CD4-positive, alpha-beta memory T cell (primary cell): ENCODE data around the gene TLN1. TPM values are rescaled to one million over a fixed set of nuclear protein-coding genes. Genes with fewer than 3 reads are reported as not detected.

Experiments
- CTCF ChIA-PET: fragments of 350-600 bp; sonication (Branson Sonifier 250); formaldehyde crosslinking; loops from one replicate; lab custom pipeline; 2021; ENCODE audit warnings: inconsistent platforms; ENCODE audit not compliant: partially characterized antibody; lab: Charles Lee
- POLR2A ChIA-PET: fragments of 350-600 bp; sonication (Branson Sonifier 250); formaldehyde crosslinking; loops from one replicate; lab custom pipeline; 2021; ENCODE audit not compliant: partially characterized antibody; lab: Charles Lee
- DNase-seq, 5 donors: peaks; one replicate each; pipeline versions ENCODE4 v3.0.0 to v3.0.0-alpha.2; 2020 to 2022; ENCODE audit warnings: mixed read lengths in 1 of 5
- H3K27ac ChIP-seq: one replicate; pipeline ENCODE4 v1.7.0; 2013; ENCODE audit warnings: low read depth, low read length
- H3K27me3 ChIP-seq: 2 replicates; pipeline ENCODE4 v1.7.0; 2013; ENCODE audit warnings: mild to moderate bottlenecking, low read length, moderate library complexity; ENCODE audit not compliant: insufficient read depth
- H3K36me3 ChIP-seq: 2 replicates; pipeline ENCODE4 v1.7.0; 2013; ENCODE audit warnings: mild to moderate bottlenecking, low read length, moderate library complexity; ENCODE audit not compliant: insufficient read depth
- H3K4me1 ChIP-seq: 2 replicates; pipeline ENCODE4 v1.7.0; 2013; ENCODE audit warnings: mild to moderate bottlenecking, low read length, moderate library complexity; ENCODE audit not compliant: insufficient read depth
- H3K4me3 ChIP-seq, 2 donors: one replicate each; pipeline ENCODE4 v1.7.0; 2013; ENCODE audit warnings: low read length in 2 of 2, mild to moderate bottlenecking in 1 of 2
- H3K9me3 ChIP-seq, 2 donors: one replicate each; pipeline ENCODE4 v1.7.0; 2013; ENCODE audit warnings: low read length in 2 of 2, control low read depth in 1 of 2; ENCODE audit not compliant: control insufficient read depth in 1 of 2
- H3K27ac Mint-ChIP-seq, 7 donors: one replicate each; pipeline ENCODE4 v1.8.0; 2020 to 2021; ENCODE audit warnings: mixed read lengths in 7 of 7, mild to moderate bottlenecking in 6 of 7, inconsistent platforms in 3 of 7, moderate library complexity in 3 of 7
- H3K27me3 Mint-ChIP-seq, 2 donors: one replicate each; pipeline ENCODE4 v1.8.0; 2020 to 2021; ENCODE audit warnings: mixed read lengths in 2 of 2
- H3K36me3 Mint-ChIP-seq, 2 donors: one replicate each; pipeline ENCODE4 v1.8.0; 2020 to 2021; ENCODE audit warnings: mixed read lengths in 2 of 2, inconsistent platforms in 1 of 2, mild to moderate bottlenecking in 1 of 2
- H3K4me1 Mint-ChIP-seq, 4 donors: one replicate each; pipeline ENCODE4 v1.8.0; 2020 to 2021; ENCODE audit warnings: mixed read lengths in 4 of 4, mild to moderate bottlenecking in 1 of 4
- H3K4me3 Mint-ChIP-seq, 8 donors: one replicate each; pipeline ENCODE4 v1.8.0; 2020 to 2021; ENCODE audit warnings: mixed read lengths in 8 of 8, mild to moderate bottlenecking in 7 of 8, moderate library complexity in 6 of 8, inconsistent platforms in 3 of 8
- H3K9me3 Mint-ChIP-seq, 8 donors: one replicate each; pipeline ENCODE4 v1.8.0; 2020 to 2021; ENCODE audit warnings: mixed read lengths in 8 of 8, mild to moderate bottlenecking in 5 of 8, inconsistent platforms in 3 of 8, moderate library complexity in 1 of 8
- intact Hi-C: fragments of 100-400 bp; cut with micrococcal nuclease; formaldehyde crosslinking; loops from one replicate; pipeline ENCODE4 v1.15.1; 2023
- polyA plus RNA-seq, 2 donors: library from polyadenylated mRNA; unstranded; fragments of 300-500 nt; fragmentation: Illumina TruSeq; gene quantifications; one replicate each; pipeline ENCODE4 v1.2.3, GENCODE V29; 2021
- total RNA-seq, 2 experiments: library from RNA; stranded (reverse); gene quantifications; one replicate each; pipeline ENCODE4 v1.2.3, GENCODE V29; 2021

TLN1 gene
- total and polyA plus RNA-seq, 4 experiments from 2014 or later = 13.7 to 316 (median 215) TPM

GRCh38 chr9:35755071-35755470 lies 23.1 kb upstream of the TLN1 start:
- ChIA-PET CTCF (interaction anchor here (1.1 to 6.0 kb wide), 11 partner anchors 8 to 138 kb away, joined by 3 to 33 read pairs (median 13); partner anchors contain the start of genes CCDC107, CREB3, GBA2 and RGP1), POLR2A (interaction anchor here (1.0 to 1.9 kb wide), 2 partner anchors 15 to 23 kb away, joined by 4 to 7 read pairs; partner anchors contain the start of genes CREB3 and TLN1)
- no peak overlapping the region for H3K27ac ChIP-seq
- H3K4me1 ChIP-seq = peaks cover 31% of the 10 kb centered on the region
- peak overlapping the region in 6 of 7 donors; percentile 27 to 99 (median 82) for H3K27ac Mint-ChIP-seq
- H3K27me3 Mint-ChIP-seq = no peaks in the 10 kb centered on the region
- peaks cover 35% of the 10 kb centered on the region for H3K36me3 ChIP-seq
- no peak overlapping the region for H3K4me3 ChIP-seq
- no peaks in the 10 kb centered on the region for H3K9me3 ChIP-seq
- H3K4me3 Mint-ChIP-seq = peak overlapping the region in 1 of 8 donors; percentile 74
- peaks cover 25 to 32% of the 10 kb centered on the region in 2 donors for H3K36me3 Mint-ChIP-seq
- H3K4me1 Mint-ChIP-seq = peaks cover 25 to 67% (median 52%) of the 10 kb centered on the region in 4 donors
- intact Hi-C loops = no loop called here
- H3K27me3 ChIP-seq = no peaks in the 10 kb centered on the region
- H3K9me3 Mint-ChIP-seq = peaks cover 0 to 2% (median 0%) of the 10 kb centered on the region in 8 donors
- no peak for DNase-seq

DNA sequence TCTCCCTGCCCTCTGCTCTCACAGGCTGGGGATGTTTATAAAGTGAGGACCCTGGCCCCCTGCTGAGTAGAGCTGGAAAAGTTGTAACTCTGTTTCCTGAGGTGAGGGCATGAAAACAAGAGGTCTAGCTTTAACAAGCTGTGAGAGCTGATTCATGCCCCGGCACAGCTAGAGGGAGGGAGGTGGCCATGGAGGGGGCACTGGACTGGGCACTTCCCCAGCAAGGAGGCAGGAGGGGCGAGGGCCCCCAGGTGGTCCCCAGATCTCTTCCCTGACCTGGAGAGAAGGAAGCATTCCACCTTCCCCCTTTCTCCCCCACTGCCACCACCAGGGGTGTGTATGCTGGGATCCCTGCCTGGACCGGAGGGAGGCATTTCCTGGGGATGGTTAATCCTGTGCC lies 22.3 kb upstream of the TLN1 start, which contains the start of gene MSMP:
Gene MSMP, minus strand, starts transcription at position 13 of the 400 bp plus-strand sequence. CDS start 147 bp downstream, outside the sequence.
- intact Hi-C loops = no loop called here
- Histone ChIP-seq H3K9me3 (no peaks in the 10 kb centered on the region), H3K4me3 (no peak within 1 kb of the TSS), H3K27ac (no peak within 1 kb of the TSS), H3K36me3 (peaks cover 35% of the 10 kb centered on the region), H3K27me3 (no peaks in the 10 kb centered on the region), H3K4me1 (peaks cover 36% of the 10 kb centered on the region)
- Mint-ChIP-seq H3K9me3 (peaks cover 0 to 2% (median 0%) of the 10 kb centered on the region in 8 donors), H3K27ac (peak within 1 kb of the TSS in 6 of 7 donors; percentile 27 to 99 (median 83)), H3K4me3 (peak within 1 kb of the TSS in 2 of 8 donors; percentile 30 to 74), H3K36me3 (peaks cover 25 to 40% of the 10 kb centered on the region in 2 donors), H3K4me1 (peaks cover 27 to 67% (median 50%) of the 10 kb centered on the region in 4 donors), H3K27me3 (no peaks in the 10 kb centered on the region)
- POLR2A ChIA-PET = interaction anchor here (1.0 kb wide), 1 partner anchor 22 kb away, joined by 4 read pairs; the partner anchor contains the start of genes CREB3 and TLN1
- no peak for DNase-seq
- CTCF ChIA-PET = interaction anchor here (1.2 to 6.0 kb wide), 3 partner anchors 22 to 137 kb away, joined by 3 to 32 read pairs (median 4); partner anchors contain the start of gene CREB3

DNA sequence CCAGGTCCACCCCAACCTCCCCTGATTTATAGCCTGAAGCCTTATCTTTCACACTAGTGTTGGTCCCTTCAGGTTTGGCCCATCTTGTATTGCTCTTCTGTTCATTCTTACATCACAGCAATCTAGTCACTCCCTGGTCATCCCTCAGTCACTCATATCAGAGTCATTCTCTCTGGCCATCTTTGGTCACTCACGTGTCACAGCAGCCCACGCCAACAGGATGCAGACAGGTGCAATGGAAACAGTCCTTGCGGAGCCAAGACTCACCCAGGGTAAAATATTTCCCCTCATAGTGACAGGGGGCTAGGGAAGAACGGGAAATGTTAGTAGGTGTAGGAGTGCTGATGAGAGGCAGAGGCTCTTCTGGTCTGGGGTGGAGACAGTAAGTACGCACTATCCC lies 21.5 kb upstream of the TLN1 start:
- H3K9me3 Mint-ChIP-seq = no peaks in the 10 kb centered on the region
- H3K36me3 ChIP-seq = peaks cover 35% of the 10 kb centered on the region
- peaks cover 29% of the 10 kb centered on the region for H3K4me1 ChIP-seq
- H3K4me3 Mint-ChIP-seq = no peak overlapping the region
- H3K4me1 Mint-ChIP-seq = peaks cover 20 to 64% (median 44%) of the 10 kb centered on the region in 4 donors
- H3K36me3 Mint-ChIP-seq = peaks cover 25 to 43% of the 10 kb centered on the region in 2 donors
- no peak overlapping the region for H3K27ac ChIP-seq
- POLR2A ChIA-PET = interaction anchor here (0.8 to 3.3 kb wide), 2 partner anchors 21 to 107 kb away, joined by 3 to 15 read pairs; partner anchors contain the start of genes CREB3 and TLN1
- peak overlapping the region in 4 of 7 donors; percentile 47 to 85 (median 72) for H3K27ac Mint-ChIP-seq
- H3K27me3 ChIP-seq = no peaks in the 10 kb centered on the region
- intact Hi-C loops = no loop called here
- H3K27me3 Mint-ChIP-seq = no peaks in the 10 kb centered on the region
- H3K9me3 ChIP-seq = no peaks in the 10 kb centered on the region
- DNase-seq = no peak
- CTCF ChIA-PET = interaction anchor here (2.4 to 6.0 kb wide), 2 partner anchors 18 to 57 kb away, joined by 13 to 32 read pairs; no protein-coding TSS in a partner anchor
- no peak overlapping the region for H3K4me3 ChIP-seq

DNA sequence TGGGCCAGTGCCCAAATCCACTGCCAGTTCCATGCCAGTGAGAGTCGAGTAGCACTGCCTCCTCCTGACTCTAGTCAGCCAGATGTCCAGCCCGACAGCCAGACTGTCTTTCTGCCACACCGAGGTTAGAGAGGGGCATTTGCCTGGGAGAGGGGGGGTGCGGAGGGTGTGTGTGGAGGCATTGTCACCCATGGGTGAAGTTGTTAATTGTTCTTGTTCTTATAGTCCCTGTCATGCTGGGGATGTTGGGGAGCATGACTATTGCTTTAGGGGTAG lies 18.2 kb upstream of the TLN1 start:
- CTCF ChIA-PET = interaction anchor here (1.0 to 6.6 kb wide), 7 partner anchors 11 to 146 kb away, joined by 3 to 209 read pairs (median 15); partner anchors contain the start of genes CREB3 and TLN1
- H3K27me3 ChIP-seq = no peaks in the 10 kb centered on the region
- POLR2A ChIA-PET = interaction anchor here (0.7 to 8.1 kb wide), 11 partner anchors 15 to 738 kb away, joined by 3 to 179 read pairs (median 11); partner anchors contain the start of genes CCDC107, CREB3, HINT2 and RMRP

GRCh38 chr9:35749515-35750255 lies 17.7 kb upstream of the TLN1 start:
- peak overlapping the region; percentile 90 to 97 (median 94) for H3K4me3 Mint-ChIP-seq
- Histone ChIP-seq H3K4me3 (peak overlapping the region; percentile 89 to 92), H3K27ac (peak overlapping the region; percentile 82), H3K4me1 (peaks cover 45% of the 10 kb centered on the region), H3K36me3 (peaks cover 36% of the 10 kb centered on the region), H3K9me3 (no peaks in the 10 kb centered on the region), H3K27me3 (no peaks in the 10 kb centered on the region)
- H3K27me3 Mint-ChIP-seq = no peaks in the 10 kb centered on the region
- H3K9me3 Mint-ChIP-seq = no peaks in the 10 kb centered on the region
- intact Hi-C loops = loop anchor here (1.0 to 5.0 kb wide), 6 partner anchors 13 to 637 kb away; partner anchors contain the start of genes CCDC107, CREB3, RMRP and TLN1
- ChIA-PET POLR2A (interaction anchor here (0.7 to 8.1 kb wide), 16 partner anchors 8 to 738 kb away, joined by 3 to 179 read pairs (median 6); partner anchors contain the start of genes ARHGEF39, CCDC107, CREB3 and HINT2), CTCF (interaction anchor here (1.0 to 6.6 kb wide), 11 partner anchors 12 to 146 kb away, joined by 3 to 209 read pairs (median 8); partner anchors contain the start of genes CCDC107, CREB3, RMRP and TLN1)
- H3K36me3 Mint-ChIP-seq = peaks cover 29 to 53% of the 10 kb centered on the region in 2 donors
- H3K27ac Mint-ChIP-seq = peak overlapping the region; percentile 87 to 97 (median 96)
- DNase-seq = peak; percentile 43 to 64 (median 48)
- H3K4me1 Mint-ChIP-seq = peaks cover 34 to 68% (median 53%) of the 10 kb centered on the region in 4 donors

More for the DNA sequence above, 18.2 kb upstream of the TLN1 start:
- Histone ChIP-seq H3K36me3 (peaks cover 35% of the 10 kb centered on the region), H3K4me1 (peaks cover 45% of the 10 kb centered on the region), H3K9me3 (no peaks in the 10 kb centered on the region), H3K27ac (peak overlapping the region; percentile 82), H3K4me3 (peak overlapping the region; percentile 89 to 92)
- no peaks in the 10 kb centered on the region for H3K9me3 Mint-ChIP-seq
- intact Hi-C loops = no loop called here
- peaks cover 34 to 66% (median 53%) of the 10 kb centered on the region in 4 donors for H3K4me1 Mint-ChIP-seq
- peak overlapping the region; percentile 87 to 97 (median 96) for H3K27ac Mint-ChIP-seq
- peak overlapping the region; percentile 90 to 97 (median 94) for H3K4me3 Mint-ChIP-seq
- no peak for DNase-seq
- H3K36me3 Mint-ChIP-seq = peaks cover 28 to 51% of the 10 kb centered on the region in 2 donors
- H3K27me3 Mint-ChIP-seq = no peaks in the 10 kb centered on the region

DNA sequence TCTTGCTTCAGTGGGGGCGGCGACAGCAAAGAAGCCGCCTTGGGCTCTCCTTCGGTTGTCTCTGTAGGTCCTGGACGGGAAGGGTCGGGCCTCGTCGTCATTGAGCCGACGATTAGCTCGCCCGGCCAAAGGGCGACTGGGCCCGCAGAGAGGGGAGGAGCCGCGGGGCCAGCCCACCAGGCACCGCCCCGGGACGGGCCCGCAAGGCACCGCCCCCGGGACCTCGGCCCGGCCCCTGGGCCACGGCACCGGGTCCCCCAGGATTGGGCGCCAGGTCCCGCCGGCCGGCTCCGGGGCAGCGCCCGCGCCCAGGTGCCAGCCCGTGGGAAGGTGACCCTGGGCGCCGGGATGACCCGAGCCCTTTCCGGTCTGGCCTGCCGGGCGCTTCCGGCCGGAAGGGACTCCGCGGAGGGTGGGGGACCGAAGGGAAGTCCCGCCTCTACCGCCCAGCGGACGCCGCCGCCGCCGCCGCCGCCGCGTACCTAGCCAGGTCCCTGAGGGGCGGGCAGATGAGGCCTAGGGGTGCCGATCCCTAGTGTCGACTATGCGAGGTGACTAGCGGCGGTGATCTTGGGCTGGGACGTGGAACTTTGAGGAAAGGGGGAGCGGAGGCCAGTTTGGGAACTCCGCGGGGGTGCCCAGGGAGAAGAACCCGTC lies 17.0 kb upstream of the TLN1 start, which contains the start of the genes GBA2 and RGP1:
Gene GBA2, minus strand, starts transcription at position 371 of the 657 bp plus-strand sequence. CDS start 524 bp downstream, outside the sequence.
Gene RGP1, plus strand, starts transcription at position 430 of the 657 bp plus-strand sequence. CDS start 469 bp downstream, outside the sequence.
- peak within 1 kb of the TSS; percentile 92 to 97 (median 94) for H3K4me3 Mint-ChIP-seq
- peaks cover 33 to 59% of the 10 kb centered on the region in 2 donors for H3K36me3 Mint-ChIP-seq
- peak; percentile 50 to 71 (median 62) for DNase-seq
- peaks cover 45% of the 10 kb centered on the region for H3K4me1 ChIP-seq
- no peaks in the 10 kb centered on the region for H3K9me3 ChIP-seq
- no peaks in the 10 kb centered on the region for H3K27me3 ChIP-seq
- intact Hi-C loops = loop anchor here (1.0 to 5.0 kb wide), 6 partner anchors 13 to 637 kb away; partner anchors contain the start of genes CCDC107, CREB3, RMRP and TLN1
- no peaks in the 10 kb centered on the region for H3K9me3 Mint-ChIP-seq
- H3K27ac Mint-ChIP-seq = peak within 1 kb of the TSS; percentile 87 to 97 (median 96)
- H3K36me3 ChIP-seq = peaks cover 42% of the 10 kb centered on the region
- ChIA-PET CTCF (interaction anchor here (0.8 to 6.6 kb wide), 16 partner anchors 8 to 145 kb away, joined by 3 to 209 read pairs (median 5); partner anchors contain the start of genes CCDC107, CREB3, RMRP and SPAG8), POLR2A (interaction anchor here (0.8 to 8.1 kb wide), 15 partner anchors 8 to 739 kb away, joined by 3 to 179 read pairs (median 7); partner anchors contain the start of genes ARHGEF39, CCDC107, CREB3 and HINT2)
- H3K4me3 ChIP-seq = peak within 1 kb of the TSS; percentile 89 to 92
- H3K27me3 Mint-ChIP-seq = no peaks in the 10 kb centered on the region
- peak within 1 kb of the TSS; percentile 82 for H3K27ac ChIP-seq
- peaks cover 37 to 73% (median 51%) of the 10 kb centered on the region in 4 donors for H3K4me1 Mint-ChIP-seq
